ENCODE data around the gene KRTAP4-7.
"Not testable (repeated sequence)": the region's sequence is repeated elsewhere in the genome, so short reads cannot be mapped to it uniquely, and the experiment has no call there.

The KRTAP4-7 gene

GRCh38 chr17:41118721-41119120 lies 34.8 kb downstream of the KRTAP4-7 start:
- TF ChIP-seq ZFX (IDR thresholded peaks at IDR 0.05; ENCODE audit: borderline replicate concordance) = no peak
- no peak for TF ChIP-seq CTCF (IDR thresholded peaks at IDR 0.05)
- no peak overlapping the region for H3K27ac ChIP-seq

- not testable (repeated sequence) for H3K27ac ChIP-seq
These were observed 36.0 kb downstream of the KRTAP4-7 start for GRCh38 chr17:41119696-41120690.

GRCh38 chr17:41121742-41122141 lies 37.8 kb downstream of the KRTAP4-7 start:
- TF ChIP-seq CTCF (IDR thresholded peaks at IDR 0.05) = no peak
- TF ChIP-seq ZFX (IDR thresholded peaks at IDR 0.05; ENCODE audit: borderline replicate concordance) = no peak
- no peak overlapping the region for H3K27ac ChIP-seq

GRCh38 chr17:41123292-41123990 lies 39.5 kb downstream of the KRTAP4-7 start:
- not testable (repeated sequence) for H3K27ac ChIP-seq

- not testable (repeated sequence) for H3K27ac ChIP-seq
These were observed 40.0 kb downstream of the KRTAP4-7 start, which contains the start of gene KRTAP4-12 for GRCh38 chr17:41123991-41124371. Gene KRTAP4-12 (minus strand): TSS chr17:41124182. CDS start chr17:41124122, 60 bp downstream.

GRCh38 chr17:41125064-41125463 lies 41.1 kb downstream of the KRTAP4-7 start:
- TF ChIP-seq CTCF (IDR thresholded peaks at IDR 0.05) (no peak), ZFX (IDR thresholded peaks at IDR 0.05; ENCODE audit: borderline replicate concordance) (no peak)
- H3K27ac ChIP-seq = no peak overlapping the region

- TF ChIP-seq ZFX (IDR thresholded peaks at IDR 0.05; ENCODE audit: borderline replicate concordance) = no peak
- no peak overlapping the region for H3K27ac ChIP-seq
These were observed 42.5 kb downstream of the KRTAP4-7 start for GRCh38 chr17:41126412-41126811.

- TF ChIP-seq ZFX (IDR thresholded peaks at IDR 0.05; ENCODE audit: borderline replicate concordance) = no peak
- H3K27ac ChIP-seq = no peak overlapping the region
These were observed 43.4 kb downstream of the KRTAP4-7 start for GRCh38 chr17:41127371-41127770.

- TF ChIP-seq ZFX (IDR thresholded peaks at IDR 0.05; ENCODE audit: borderline replicate concordance) (no peak), CTCF (IDR thresholded peaks at IDR 0.05) (no peak)
- H3K27ac ChIP-seq = no peak overlapping the region
These were observed 48.0 kb downstream of the KRTAP4-7 start for GRCh38 chr17:41131979-41132378.

Data from 22Rv1 (cell line).